DMS153 (cell line): ENCODE data around the gene MMS19.
"Not testable (repeated sequence)": the region's sequence is repeated elsewhere in the genome, so short reads cannot be mapped to it uniquely, and the experiment has no call there.

Source experiments
- DNase-seq: peaks from one replicate; lab custom pipeline; 2025; lab: John Stamatoyannopoulos, UW

MMS19 gene

GRCh38 chr10:97425964-97426775, 72.1 kb downstream of the MMS19 start, which contains the start of gene PGAM1:
PGAM1 (plus strand) TSS chr10:97426191; CDS start chr10:97426308, 117 bp downstream.
- DNase-seq, result peak; percentile 88

- DNase-seq, result not testable (repeated sequence)
Measured at GRCh38 chr10:97423757-97424098, 74.5 kb downstream of the MMS19 start.

- DNase-seq, result no peak
Measured at GRCh38 chr10:97416565-97416964, 81.7 kb downstream of the MMS19 start.

GRCh38 chr10:97412891-97413304, 85.3 kb downstream of the MMS19 start:
- peak; percentile 40 for DNase-seq

- no peak for DNase-seq
Measured at GRCh38 chr10:97411406-97411805, 86.8 kb downstream of the MMS19 start.

GRCh38 chr10:97408496-97408992, 89.7 kb downstream of the MMS19 start:
- no peak for DNase-seq
